ENCODE results near the gene CLDN4.
"Not testable (repeated sequence)": the region's sequence is repeated elsewhere in the genome, so short reads cannot be mapped to it uniquely, and the experiment has no call there.

CLDN4 gene

GRCh38 chr7:73830681-73831583 is at the start of gene CLDN4:
Gene CLDN4, plus strand, starts transcription at chr7:73830996. Its CDS starts 206 bp downstream, at chr7:73831202.
- no peak for DNase-seq

GRCh38 chr7:73786588-73786987 is 44.2 kb upstream of the CLDN4 start:
- DNase-seq: no peak

- not testable (repeated sequence) for DNase-seq
Measured at GRCh38 chr7:73787786-73788048, 43.1 kb upstream of the CLDN4 start.

- DNase-seq: no peak
Measured at GRCh38 chr7:73789051-73789450, 41.7 kb upstream of the CLDN4 start.

- DNase-seq: not testable (repeated sequence)
Measured at GRCh38 chr7:73791170-73791690, 39.6 kb upstream of the CLDN4 start.

GRCh38 chr7:73795188-73795587 is 35.6 kb upstream of the CLDN4 start:
- not testable (repeated sequence) for DNase-seq

GRCh38 chr7:73796656-73797055 is 34.1 kb upstream of the CLDN4 start:
- not testable (repeated sequence) for DNase-seq

GRCh38 chr7:73797176-73797575 is 33.6 kb upstream of the CLDN4 start:
- not testable (repeated sequence) for DNase-seq

GRCh38 chr7:73799282-73800141 is 31.3 kb upstream of the CLDN4 start:
- DNase-seq: no peak

- no peak for DNase-seq
Measured at GRCh38 chr7:73801577-73801976, 29.2 kb upstream of the CLDN4 start.

GRCh38 chr7:73802459-73802858 is 28.3 kb upstream of the CLDN4 start:
- DNase-seq: no peak

GRCh38 chr7:73809467-73809951 is 21.3 kb upstream of the CLDN4 start:
- DNase-seq: no peak

GRCh38 chr7:73810998-73811360 is 19.8 kb upstream of the CLDN4 start:
- DNase-seq: no peak

GRCh38 chr7:73811760-73812168 is 19.0 kb upstream of the CLDN4 start:
- DNase-seq: peak; percentile 85

- DNase-seq: no peak
Measured at GRCh38 chr7:73812996-73813395, 17.8 kb upstream of the CLDN4 start.

- no peak for DNase-seq
Measured at GRCh38 chr7:73815436-73815835, 15.4 kb upstream of the CLDN4 start.

GRCh38 chr7:73817121-73817520 is 13.7 kb upstream of the CLDN4 start:
- DNase-seq: no peak

- no peak for DNase-seq
Measured at GRCh38 chr7:73820013-73820412, 10.8 kb upstream of the CLDN4 start.

GRCh38 chr7:73821597-73822285 is 9.1 kb upstream of the CLDN4 start:
- DNase-seq: not testable (repeated sequence)

- DNase-seq: peak; percentile 75
Measured at GRCh38 chr7:73822319-73823173, 8.2 kb upstream of the CLDN4 start.

- DNase-seq: no peak
Measured at GRCh38 chr7:73823257-73823656, 7.5 kb upstream of the CLDN4 start.
